Lower leg skin (tissue), 4 donors: ENCODE data around the gene TMEM220. TPM values are rescaled to one million over a fixed set of nuclear protein-coding genes. Genes with fewer than 3 reads are reported as not detected.

Experiments
- DNase-seq, 2 donors: peaks; one replicate each; pipeline ENCODE4 v3.0.0-alpha.2; 2019; ENCODE audit warnings: low spot score in 2 of 2
- H3K4me3 ChIP-seq: fragments of 200-600 bp; sonication (generic); 2 replicates; pipeline ENCODE4 v1.5.1; 2017; ENCODE audit warnings: mild to moderate bottlenecking, low read depth; ENCODE audit not compliant: poor library complexity, severe bottlenecking
- CTCF ChIP-seq, 3 donors: fragments of 450-650 bp; IDR thresholded peaks; one replicate each; pipeline ENCODE4 v1.5.1; 2016; ENCODE audit warnings: antibody characterized with exemption in 3 of 3, mild to moderate bottlenecking in 3 of 3, moderate library complexity in 2 of 3
- POLR2A ChIP-seq, 2 donors: fragments of 450-650 bp; IDR thresholded peaks; one replicate each; pipeline ENCODE4 v1.6.1; 2016 to 2017; ENCODE audit warnings: antibody characterized with exemption in 2 of 2, mild to moderate bottlenecking in 1 of 2, moderate library complexity in 1 of 2
- whole genome bisulfite sequencing, 2 donors: methylation state at CpG; one replicate each; pipeline ENCODE4 v1.1.5; 2018; 5-methylcytosine and 5-hydroxymethylcytosine counted together
- intact Hi-C: fragments of 100-400 bp; cut with DNase I; formaldehyde crosslinking; loops from one replicate; pipeline ENCODE4 v1.15.0; 2023; ENCODE audit warnings: low total_unique reads
- total RNA-seq, 4 donors: library from RNA; depleted of rRNA; stranded (reverse); fragments of >200 nt; gene quantifications; one replicate each; pipeline ENCODE4 v1.1.0, GENCODE V29; 2016

TMEM220 gene
- total RNA-seq, 4 donors from 2014 or later: 2.8 to 54.5 (median 3.7) TPM

GRCh38 chr17:10664571-10664970 is 65.3 kb downstream of the TMEM220 start:
- WGBS, 2 donors: 94% methylated on average over 9 of the region's 9 CpGs
- DNase-seq: no peak
- TF ChIP-seq POLR2A (IDR thresholded peaks at IDR 0.05) (no peak), CTCF (IDR thresholded peaks at IDR 0.05) (no peak)
- no peak overlapping the region for H3K4me3 ChIP-seq
- intact Hi-C loops: no loop called here

Other genes starting within 250 kb of the TMEM220 start
- under 1 TPM in 2 of 4 donors, not detected in 2; 0.02 to 0.19 TPM for gene MYH1, start 211.5 kb downstream of the TMEM220 start, total RNA-seq
- gene MYH2, start 180.4 kb downstream of the TMEM220 start, total RNA-seq: 1 to 10 TPM in 1 of 4 donors, under 1 TPM in 1, not detected in 2; 0.37 to 1.8 TPM
- 1 to 10 TPM; 1.2 to 1.5 (median 1.4) TPM for gene MYH3, start 72.7 kb downstream of the TMEM220 start, total RNA-seq
- gene SCO1, start 32.5 kb downstream of the TMEM220 start, total RNA-seq: 10 to 100 TPM; 11.3 to 33.8 (median 16.2) TPM
- 10 to 100 TPM in 3 of 4 donors, 1 to 10 TPM in 1; 9.5 to 23.4 (median 16.6) TPM for gene ADPRM, start 32.4 kb downstream of the TMEM220 start, total RNA-seq
- gene TMEM238L, start 74.1 kb upstream of the TMEM220 start, total RNA-seq: 1 to 10 TPM in 3 of 4 donors, under 1 TPM in 1; 0.23 to 7.0 (median 3.1) TPM
- gene PIRT, start 108.1 kb upstream of the TMEM220 start, total RNA-seq: under 1 TPM in 2 of 4 donors, not detected in 2; 0.06 to 0.42 TPM